Measurements from ENCODE around the gene NOTCH4.

DNA sequence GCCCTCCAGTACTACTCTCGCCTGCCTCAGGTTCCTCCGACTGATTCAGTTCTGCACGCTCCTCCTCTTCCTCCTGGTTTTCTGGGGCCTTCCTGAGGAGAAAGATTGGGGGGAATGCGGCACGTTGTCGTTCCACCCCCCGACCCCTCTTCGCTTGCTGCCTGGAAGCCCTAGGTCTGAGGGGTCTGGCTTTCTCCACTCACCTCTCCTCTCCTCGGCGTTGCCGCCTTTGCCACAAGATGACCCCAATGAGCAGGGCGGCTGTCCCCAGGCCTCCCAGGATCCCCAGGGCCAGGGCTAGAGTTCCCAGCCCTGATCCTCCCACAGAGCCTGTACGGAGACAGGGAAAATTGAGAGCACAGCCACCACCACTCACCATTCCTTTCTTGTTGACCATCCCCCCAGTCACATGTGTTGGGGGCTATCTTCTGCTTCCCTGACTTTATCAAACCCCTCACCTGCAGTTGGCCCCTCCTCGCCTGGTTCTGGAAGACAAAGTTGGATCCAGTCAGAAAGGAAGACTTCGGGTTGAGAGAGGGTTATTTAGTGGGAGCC, 42.6 kb downstream of the NOTCH4 start:
- TF ChIP-seq, protein P1, sequence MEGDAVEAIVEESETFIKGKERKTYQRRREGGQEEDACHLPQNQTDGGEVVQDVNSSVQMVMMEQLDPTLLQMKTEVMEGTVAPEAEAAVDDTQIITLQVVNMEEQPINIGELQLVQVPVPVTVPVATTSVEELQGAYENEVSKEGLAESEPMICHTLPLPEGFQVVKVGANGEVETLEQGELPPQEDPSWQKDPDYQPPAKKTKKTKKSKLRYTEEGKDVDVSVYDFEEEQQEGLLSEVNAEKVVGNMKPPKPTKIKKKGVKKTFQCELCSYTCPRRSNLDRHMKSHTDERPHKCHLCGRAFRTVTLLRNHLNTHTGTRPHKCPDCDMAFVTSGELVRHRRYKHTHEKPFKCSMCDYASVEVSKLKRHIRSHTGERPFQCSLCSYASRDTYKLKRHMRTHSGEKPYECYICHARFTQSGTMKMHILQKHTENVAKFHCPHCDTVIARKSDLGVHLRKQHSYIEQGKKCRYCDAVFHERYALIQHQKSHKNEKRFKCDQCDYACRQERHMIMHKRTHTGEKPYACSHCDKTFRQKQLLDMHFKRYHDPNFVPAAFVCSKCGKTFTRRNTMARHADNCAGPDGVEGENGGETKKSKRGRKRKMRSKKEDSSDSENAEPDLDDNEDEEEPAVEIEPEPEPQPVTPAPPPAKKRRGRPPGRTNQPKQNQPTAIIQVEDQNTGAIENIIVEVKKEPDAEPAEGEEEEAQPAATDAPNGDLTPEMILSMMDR (conservative IDR thresholded peaks at IDR 0.05 in 1 of 2, IDR thresholded peaks at IDR 0.05 in 1 of 2; ENCODE audit: low read depth in 1 of 2, low read length in 2 of 2): no peak
- no peak for TF ChIP-seq EZH2 (IDR thresholded peaks at IDR 0.05; ENCODE audit: low read length, missing control alignments)
